Calu3 (cell line): ENCODE measurements around the gene ITGAV. TPM values are rescaled to one million over a fixed set of nuclear protein-coding genes. Genes with fewer than 3 reads are reported as not detected.
A peak's percentile ranks its signal among the peaks of the same experiment; 100 is the strongest.

Experiments used
- BruUV-seq: library from RNA; stranded (reverse); fragments of 400-500 nt; replicated peaks from 2 replicates; lab custom pipeline; 2021; lab: Mats Ljungman, UMichigan
- CTCF ChIA-PET: fragments of 300-600 bp; sonication (Branson Sonifier 250); formaldehyde crosslinking; loops from one replicate; lab custom pipeline; 2022; ENCODE audit warnings: antibody characterized with exemption; lab: Charles Lee
- DNase-seq: peaks from one replicate; pipeline ENCODE4 v3.0.0; 2022
- H3K27ac Mint-ChIP-seq: one replicate; pipeline ENCODE4 v1.8.0; 2022; ENCODE audit warnings: mixed read lengths; ENCODE audit not compliant: unreplicated experiment
- H3K27me3 Mint-ChIP-seq: one replicate; pipeline ENCODE4 v1.8.0; 2022; ENCODE audit warnings: mixed read lengths; ENCODE audit not compliant: unreplicated experiment
- H3K36me3 Mint-ChIP-seq: one replicate; pipeline ENCODE4 v1.8.0; 2022; ENCODE audit warnings: mild to moderate bottlenecking, moderate library complexity, mixed read lengths; ENCODE audit not compliant: insufficient read depth, unreplicated experiment
- H3K4me1 Mint-ChIP-seq: one replicate; pipeline ENCODE4 v1.8.0; 2022; ENCODE audit warnings: mild to moderate bottlenecking, low read depth, mixed read lengths; ENCODE audit not compliant: unreplicated experiment
- H3K4me3 Mint-ChIP-seq: one replicate; pipeline ENCODE4 v1.8.0; 2022; ENCODE audit warnings: mild to moderate bottlenecking, low read depth, moderate library complexity, mixed read lengths; ENCODE audit not compliant: unreplicated experiment
- H3K9me3 Mint-ChIP-seq: one replicate; pipeline ENCODE4 v1.8.0; 2022; ENCODE audit warnings: low read depth, mixed read lengths; ENCODE audit not compliant: unreplicated experiment
- CTCF ChIP-seq: fragments of 200-600 bp; IDR thresholded peaks from one replicate; pipeline ENCODE4 v1.8.0; 2022; ENCODE audit warnings: antibody characterized with exemption; ENCODE audit not compliant: unreplicated experiment
- intact Hi-C: fragments of 100-400 bp; cut with micrococcal nuclease; formaldehyde crosslinking; loops from one replicate; pipeline ENCODE4 v1.10.0; 2022; ENCODE audit not compliant: unreplicated experiment
- total RNA-seq: library from RNA; stranded (reverse); gene quantifications from 2 replicates; pipeline ENCODE4 v1.2.3, GENCODE V29; 2022

The ITGAV gene
- total RNA-seq, 1 experiment from 2014 or later: 146 TPM

GRCh38 chr2:186594001-186594722 lies 4.3 kb downstream of the ITGAV start:
- DNase-seq: no peak
- no peaks in the 10 kb centered on the region for H3K9me3 Mint-ChIP-seq
- CTCF ChIA-PET: no interaction called here
- no peaks in the 10 kb centered on the region for H3K27me3 Mint-ChIP-seq
- TF ChIP-seq CTCF: no peak
- intact Hi-C loops: loop anchor here (5.0 kb wide), 1 partner anchor 48 kb away; no protein-coding TSS in a partner anchor
- H3K4me1 Mint-ChIP-seq: peaks cover 43% of the 10 kb centered on the region
- BruUV-seq: no TSS peak
- H3K4me3 Mint-ChIP-seq: peak overlapping the region; percentile 15
- peaks cover 37% of the 10 kb centered on the region for H3K36me3 Mint-ChIP-seq
- H3K27ac Mint-ChIP-seq: peak overlapping the region; percentile 51

- no TSS peak for BruUV-seq
- H3K4me3 Mint-ChIP-seq: no peak overlapping the region
- no peak for DNase-seq
- CTCF ChIA-PET: interaction anchor here (1.6 kb wide), 1 partner anchor 19 kb away, joined by 7 read pairs; no protein-coding TSS in a partner anchor
- peaks cover 26% of the 10 kb centered on the region for H3K36me3 Mint-ChIP-seq
- H3K27ac Mint-ChIP-seq: peak overlapping the region; percentile 4
- no peak for TF ChIP-seq CTCF
- no peaks in the 10 kb centered on the region for H3K27me3 Mint-ChIP-seq
- intact Hi-C loops: no loop called here
- peaks cover 51% of the 10 kb centered on the region for H3K4me1 Mint-ChIP-seq
- no peaks in the 10 kb centered on the region for H3K9me3 Mint-ChIP-seq
These were observed 5.4 kb downstream of the ITGAV start for GRCh38 chr2:186595219-186595618.

- TF ChIP-seq CTCF: no peak
- no peaks in the 10 kb centered on the region for H3K27me3 Mint-ChIP-seq
- H3K4me1 Mint-ChIP-seq: peaks cover 44% of the 10 kb centered on the region
- no TSS peak for BruUV-seq
- peaks cover 8% of the 10 kb centered on the region for H3K36me3 Mint-ChIP-seq
- peak overlapping the region; percentile 64 for H3K27ac Mint-ChIP-seq
- DNase-seq: no peak
- intact Hi-C loops: loop anchor here (2.0 kb wide), 1 partner anchor 14 kb away; no protein-coding TSS in a partner anchor
- H3K9me3 Mint-ChIP-seq: no peaks in the 10 kb centered on the region
- no peak overlapping the region for H3K4me3 Mint-ChIP-seq
- CTCF ChIA-PET: no interaction called here
These were observed 9.4 kb downstream of the ITGAV start for GRCh38 chr2:186599186-186599778.

GRCh38 chr2:186603286-186603685 lies 13.4 kb downstream of the ITGAV start:
- BruUV-seq: no TSS peak
- CTCF ChIA-PET: interaction anchor here (0.7 kb wide), 1 partner anchor 14 kb away, joined by 3 read pairs; no protein-coding TSS in a partner anchor
- no peak for TF ChIP-seq CTCF
- Mint-ChIP-seq H3K36me3 (peaks cover 5% of the 10 kb centered on the region), H3K27ac (no peak overlapping the region), H3K9me3 (no peaks in the 10 kb centered on the region), H3K27me3 (no peaks in the 10 kb centered on the region), H3K4me1 (peaks cover 32% of the 10 kb centered on the region), H3K4me3 (no peak overlapping the region)
- intact Hi-C loops: no loop called here
- DNase-seq: no peak
